ENCODE data around the gene RNF208.

RNF208 gene

GRCh38 chr9:137172901-137173795 lies 48.9 kb downstream of the RNF208 start:
- DNase-seq: no peak

- DNase-seq: no peak
Measured at GRCh38 chr9:137171149-137171900, 50.7 kb downstream of the RNF208 start.

- DNase-seq: no peak
Measured at GRCh38 chr9:137170486-137171148, 51.4 kb downstream of the RNF208 start.

All from T-helper 2 cell (primary cell).